NCI-H1105 (cell line): ENCODE results near the gene C3.
"Not testable (repeated sequence)": the region's sequence is repeated elsewhere in the genome, so short reads cannot be mapped to it uniquely, and the experiment has no call there.

Source experiments
- DNase-seq: peaks from one replicate; lab custom pipeline; 2025; lab: John Stamatoyannopoulos, UW

Gene C3

DNA sequence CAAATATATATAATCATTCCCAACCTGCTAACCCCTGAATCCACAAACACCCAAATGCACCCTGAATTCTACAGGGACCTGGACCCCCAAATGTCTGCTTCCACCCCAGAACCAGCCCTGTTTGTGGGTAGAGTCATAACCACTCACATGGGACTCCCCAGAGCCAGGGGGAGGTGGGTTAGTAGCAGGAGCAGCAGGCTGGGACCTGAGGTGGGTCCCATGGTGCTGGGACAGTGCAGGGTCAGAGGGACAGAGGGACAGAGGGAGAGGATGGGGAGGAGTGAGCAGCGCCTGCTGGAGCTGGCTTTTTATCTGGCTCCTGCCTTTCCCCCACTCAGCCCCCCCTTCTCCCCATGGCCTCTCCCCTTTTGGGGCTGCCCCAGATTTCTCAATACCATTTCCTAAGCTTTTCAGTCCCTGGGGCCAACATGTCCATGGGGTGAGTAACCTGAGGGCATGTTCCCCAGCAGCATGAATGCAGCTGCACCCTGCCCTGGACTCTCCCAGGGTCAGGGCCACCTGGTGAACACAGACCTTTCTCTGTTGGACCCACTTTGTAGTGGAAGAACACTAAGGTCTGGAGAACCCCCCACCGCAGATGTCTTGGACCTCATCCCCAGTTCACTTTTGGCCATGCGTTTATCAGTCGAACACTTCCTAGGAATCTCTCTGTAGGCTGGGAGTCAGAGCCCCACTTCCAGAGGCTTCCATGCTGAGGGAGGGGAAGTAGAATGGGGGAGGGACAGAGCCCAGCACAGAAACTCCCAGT is at the start of gene C3:
Gene C3 (minus strand): TSS at position 282 of the 769 bp plus-strand sequence. CDS start 61 bp downstream, at position 221.
- no peak for DNase-seq

DNA sequence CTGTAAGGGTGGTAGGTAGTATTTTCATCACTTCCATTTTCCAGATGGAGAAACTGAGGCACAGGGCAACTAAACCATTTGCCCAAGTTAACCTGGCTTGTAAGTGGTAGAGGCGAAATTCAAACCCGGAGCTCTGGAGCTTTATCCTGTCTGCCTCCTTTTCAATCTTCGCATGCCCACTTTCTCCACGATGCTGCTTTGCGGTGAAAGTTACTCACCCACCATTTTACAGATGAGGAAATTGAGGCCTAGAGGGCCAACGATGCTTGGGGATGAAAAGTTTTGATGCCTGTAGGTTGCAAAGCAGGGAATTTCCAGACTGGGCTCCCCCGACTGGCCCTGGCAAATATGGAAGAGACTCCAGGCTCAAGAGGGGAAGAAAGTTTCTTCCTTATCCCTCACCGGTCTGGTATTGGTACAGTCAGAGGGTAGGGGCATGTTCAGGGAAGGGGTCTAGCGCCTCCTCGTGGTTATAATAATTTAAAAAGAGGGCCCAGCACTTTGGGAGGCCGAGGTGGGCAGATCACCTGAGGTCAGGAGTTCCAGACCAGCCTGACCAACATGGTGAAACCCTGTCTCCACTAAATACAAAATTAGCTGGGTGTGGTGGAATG is 48.7 kb upstream of the C3 start:
- no peak for DNase-seq

DNA sequence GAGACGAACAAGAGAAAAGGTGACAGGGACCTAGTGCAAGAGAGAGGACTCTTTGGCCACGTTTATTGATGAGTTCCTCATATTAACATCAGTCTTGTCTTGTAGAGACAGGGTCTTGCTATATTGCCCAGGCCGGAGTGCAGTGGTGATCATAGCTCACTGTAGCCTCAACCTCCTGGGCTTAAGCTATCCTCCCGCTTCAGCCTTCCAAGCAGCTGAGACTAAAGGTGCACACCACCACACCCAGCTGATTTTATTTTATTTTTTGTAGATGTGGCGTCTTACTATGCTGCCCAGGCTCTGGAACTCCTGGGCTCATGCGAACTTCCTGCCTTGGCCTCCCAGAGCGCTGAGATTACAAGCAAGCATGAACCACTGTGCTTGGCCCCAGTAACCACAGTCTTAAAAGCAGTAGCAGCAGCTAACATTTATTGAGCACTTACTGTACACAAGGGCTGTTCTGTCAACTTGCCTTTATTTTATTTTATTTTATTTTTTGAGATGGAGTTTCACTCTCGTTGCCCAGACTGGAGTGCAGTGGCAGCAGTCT is 47.9 kb upstream of the C3 start:
- DNase-seq, result no peak

DNA sequence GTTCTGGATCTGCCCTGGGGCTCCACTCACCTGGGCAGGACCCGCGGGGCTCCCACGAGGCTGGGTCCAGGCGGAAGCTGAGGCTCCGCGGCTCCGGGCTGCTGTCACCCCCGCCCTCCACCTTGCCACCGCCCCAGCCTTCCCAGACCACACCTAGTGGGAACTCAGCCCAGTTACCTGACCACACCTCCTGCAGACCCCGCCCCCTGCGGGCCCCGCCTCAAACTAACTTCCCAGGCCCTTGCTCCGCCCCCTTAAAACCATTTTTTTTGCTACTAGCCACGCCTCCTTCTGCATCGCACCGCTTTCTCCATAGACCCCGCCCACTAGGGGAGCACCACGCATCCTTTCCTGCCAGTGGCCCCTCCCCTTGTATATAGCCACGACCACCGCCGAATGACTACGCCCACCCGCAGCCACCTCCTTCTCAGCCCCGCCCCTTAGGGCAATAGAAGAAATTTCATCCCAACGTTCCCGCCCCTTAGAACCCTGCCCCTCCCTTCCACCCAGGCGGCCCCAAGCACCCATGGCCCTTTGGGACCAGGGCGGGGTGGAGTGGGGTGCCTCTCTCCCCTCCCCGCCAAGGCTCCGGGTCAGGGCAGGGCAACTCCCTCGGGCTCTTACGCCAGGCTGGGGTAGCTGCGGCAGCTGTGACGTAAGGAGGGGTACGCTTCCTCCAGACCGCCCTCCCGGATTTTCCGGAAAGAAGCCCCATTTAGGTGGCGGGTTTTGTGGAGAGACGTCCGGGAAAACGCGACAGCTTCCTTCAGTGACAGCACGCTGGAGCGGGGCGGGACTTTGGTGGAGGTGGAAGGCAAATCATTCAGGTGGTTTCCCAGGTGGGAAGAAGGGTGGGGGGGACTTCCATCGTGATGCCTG is 47.1 kb upstream of the C3 start, which contains the start of gene SH2D3A:
Gene SH2D3A (minus strand): TSS at position 79 of the 879 bp plus-strand sequence. CDS start 3,687 bp downstream, outside the sequence.
- peak; percentile 22 for DNase-seq

DNA sequence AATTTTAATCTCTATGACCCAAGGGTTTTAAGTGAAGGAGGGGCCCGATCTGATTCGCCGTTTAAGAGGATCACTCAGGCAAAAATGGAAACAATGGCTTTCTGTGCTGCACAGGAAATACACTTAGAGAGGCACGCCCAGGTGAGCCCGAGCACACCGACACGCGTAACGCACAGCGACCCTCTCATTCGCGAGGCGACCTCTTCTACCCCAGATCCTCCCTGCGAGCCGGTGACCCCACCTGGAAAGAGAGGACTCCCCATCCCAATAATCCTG is 46.6 kb upstream of the C3 start:
- peak; percentile 6 for DNase-seq

DNA sequence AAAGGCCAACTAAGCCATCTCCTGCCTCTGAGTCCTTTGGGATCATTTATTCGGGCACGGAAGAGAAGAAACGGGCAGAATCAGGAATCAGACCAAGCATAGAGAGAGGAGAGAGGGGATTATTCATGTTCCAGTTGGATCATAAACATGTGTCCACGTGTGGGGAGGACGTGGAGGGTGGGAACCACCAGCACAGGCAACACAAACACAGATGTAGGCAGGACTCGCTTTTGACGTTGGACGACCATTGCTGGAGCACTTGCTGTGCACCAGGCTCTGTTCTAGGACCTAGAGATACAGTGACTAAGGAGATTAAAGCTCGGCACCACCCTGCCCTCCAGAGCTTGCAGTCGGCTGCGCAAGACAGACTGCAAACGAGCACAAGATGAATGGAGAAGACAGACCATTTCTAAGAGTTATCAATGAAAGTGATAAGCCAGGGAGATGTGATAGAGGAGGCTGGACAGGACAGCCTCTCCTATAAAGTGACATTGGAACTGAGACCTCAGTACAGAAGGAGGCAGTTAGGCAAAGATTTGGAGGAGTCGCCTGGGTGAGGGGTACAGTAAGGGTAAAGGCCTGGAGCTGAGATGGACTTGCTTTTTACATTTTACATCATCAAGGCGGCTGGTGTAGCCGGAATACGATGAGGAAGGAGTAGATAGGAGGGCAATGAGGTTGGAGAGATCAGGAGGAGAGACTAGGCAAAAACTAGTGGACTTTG is 46.1 kb upstream of the C3 start:
- DNase-seq, result no peak

DNA sequence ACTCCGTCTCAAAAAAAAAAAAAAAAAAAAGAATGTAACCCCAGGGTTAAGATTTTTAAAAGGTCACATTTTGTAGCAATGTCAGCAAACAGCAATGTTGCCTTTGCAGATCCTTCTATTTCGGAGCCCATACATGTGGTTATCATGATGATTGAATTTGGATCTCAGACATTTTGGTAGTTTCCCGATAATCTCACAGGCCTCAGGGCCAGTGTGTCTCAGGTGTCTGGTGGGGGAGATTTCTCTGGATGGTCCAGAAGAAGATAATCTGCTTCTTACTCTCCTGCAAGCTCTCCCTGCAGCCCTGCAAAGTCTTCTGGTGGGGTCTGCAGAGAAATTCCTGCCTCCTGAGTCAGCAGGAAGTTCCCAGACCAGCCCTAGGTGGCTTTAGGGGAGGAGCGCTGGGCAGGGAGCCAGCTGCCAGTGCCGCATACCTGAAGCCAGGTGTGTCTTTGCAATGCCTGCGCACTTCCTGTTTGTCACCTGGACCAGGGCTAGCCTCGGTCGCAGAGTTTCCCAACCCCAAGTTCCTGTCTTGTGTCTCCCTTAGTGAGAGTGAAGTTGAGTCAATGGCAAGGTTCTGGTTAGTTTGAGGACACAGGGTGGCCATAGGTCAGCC is 45.4 kb upstream of the C3 start:
- peak; percentile 22 for DNase-seq

DNA sequence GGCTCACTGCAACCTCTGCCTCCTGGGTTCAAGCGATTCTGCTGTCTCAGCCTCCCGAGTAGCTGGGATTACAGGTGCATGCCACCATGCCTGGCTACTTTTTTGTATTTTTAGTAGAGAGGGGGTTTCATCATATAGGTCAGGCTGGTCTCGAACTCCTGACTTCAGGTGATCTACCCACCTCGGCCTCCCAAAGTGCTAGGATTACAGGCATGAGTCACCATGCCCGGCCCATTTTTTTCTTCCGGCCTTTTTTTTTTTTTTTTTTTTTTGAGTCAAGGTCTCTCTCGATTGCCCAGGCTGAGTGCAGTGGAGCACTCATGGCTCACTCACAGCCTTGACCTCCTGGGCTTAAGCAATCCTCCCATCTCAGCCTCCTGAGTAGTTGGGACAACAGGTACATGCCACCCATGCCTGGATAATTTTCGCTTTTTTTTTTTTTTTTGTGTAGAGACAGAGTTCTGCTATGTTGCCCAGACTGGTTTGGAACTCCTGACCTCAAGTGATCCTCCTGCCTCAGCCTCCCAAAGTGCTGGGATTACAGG is 41.9 kb upstream of the C3 start:
- not testable (repeated sequence) for DNase-seq

DNA sequence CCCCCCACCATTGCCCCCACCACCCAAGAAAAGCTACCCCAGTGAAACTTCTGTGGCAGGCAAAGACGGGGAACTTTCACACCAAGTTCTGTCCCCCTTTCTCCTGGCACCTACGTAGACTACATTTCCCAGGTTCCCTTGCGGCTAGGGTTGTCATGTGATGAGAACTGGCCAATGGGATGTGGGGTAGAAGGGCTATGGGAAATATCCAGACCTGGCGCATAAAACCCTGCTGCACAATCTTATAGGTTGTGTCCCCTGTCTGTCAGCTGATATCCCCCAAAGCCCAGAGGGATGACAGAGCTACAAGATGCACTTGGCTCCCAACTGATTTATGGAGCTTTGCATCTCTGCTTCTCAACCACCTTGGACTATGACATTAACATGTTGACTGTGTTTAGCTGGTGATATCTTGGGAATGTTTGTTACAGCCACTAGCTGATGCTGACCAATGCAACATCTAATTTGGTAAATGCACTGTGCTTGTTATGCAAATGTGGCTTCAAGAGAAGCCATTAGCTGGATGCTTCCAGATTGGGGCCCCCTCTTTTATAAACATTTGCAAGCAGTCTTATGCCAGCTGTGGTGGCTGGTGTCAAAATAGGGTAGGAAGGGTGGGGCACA is 40.7 kb upstream of the C3 start:
- DNase-seq, result no peak

DNA sequence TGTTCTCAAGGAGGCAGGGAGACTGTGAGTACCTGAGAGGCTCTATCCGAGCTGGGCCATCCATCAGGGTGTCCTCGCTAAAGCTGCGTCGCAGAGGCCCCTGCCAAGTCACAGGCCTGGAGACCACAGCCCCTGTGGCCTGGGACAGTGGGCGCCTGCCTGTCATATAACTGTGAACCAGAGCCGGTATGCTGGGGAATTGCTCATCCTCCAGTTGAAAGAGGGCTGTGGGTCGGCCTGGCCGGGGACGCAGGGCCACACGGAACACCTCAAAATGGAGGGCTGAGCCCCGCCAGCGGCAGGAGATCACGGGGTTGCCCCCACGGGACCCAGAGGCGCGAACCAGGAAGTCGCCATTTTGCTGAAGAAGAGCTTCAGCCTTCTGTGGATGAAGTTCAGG is 40.2 kb upstream of the C3 start:
- no peak for DNase-seq

DNA sequence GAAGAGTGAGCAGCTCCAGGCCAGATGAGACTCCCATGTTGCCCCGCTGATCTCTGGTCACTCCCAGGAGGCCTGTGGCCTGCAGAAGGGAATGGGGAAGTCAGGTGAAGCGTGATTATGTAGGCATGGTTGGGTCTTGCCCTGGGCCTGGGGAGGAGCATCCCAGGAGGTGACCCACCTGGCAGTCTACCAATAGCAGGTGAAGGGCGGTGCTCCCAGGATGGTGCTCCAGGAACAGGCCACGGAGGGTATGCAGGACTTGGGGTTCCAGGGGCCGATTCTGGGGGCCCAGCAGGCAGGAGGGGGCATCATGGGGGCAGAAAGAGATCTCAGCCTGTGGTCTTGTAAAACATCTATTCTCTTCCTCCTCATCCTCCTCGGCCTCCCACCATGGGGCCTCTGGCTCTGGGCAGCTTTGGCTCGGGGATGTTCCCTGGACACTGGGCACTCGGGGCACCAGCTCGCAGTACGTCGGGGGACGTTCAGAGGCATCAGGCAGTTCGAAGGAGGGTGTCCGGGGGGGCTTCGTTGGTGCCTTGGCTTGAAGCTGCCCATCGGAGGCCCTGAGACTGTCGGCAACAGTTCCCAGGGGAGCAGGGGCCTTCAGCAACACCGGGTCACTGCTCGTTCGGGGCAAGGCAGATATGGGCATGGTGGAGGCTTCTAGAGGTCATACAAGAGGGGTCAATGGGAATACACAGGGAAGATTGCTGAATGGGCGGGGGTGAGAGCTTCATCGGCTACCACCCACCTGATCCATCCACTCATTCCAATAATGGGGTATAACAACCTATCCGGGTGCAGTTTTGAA is 34.4 kb upstream of the C3 start:
- no peak for DNase-seq

DNA sequence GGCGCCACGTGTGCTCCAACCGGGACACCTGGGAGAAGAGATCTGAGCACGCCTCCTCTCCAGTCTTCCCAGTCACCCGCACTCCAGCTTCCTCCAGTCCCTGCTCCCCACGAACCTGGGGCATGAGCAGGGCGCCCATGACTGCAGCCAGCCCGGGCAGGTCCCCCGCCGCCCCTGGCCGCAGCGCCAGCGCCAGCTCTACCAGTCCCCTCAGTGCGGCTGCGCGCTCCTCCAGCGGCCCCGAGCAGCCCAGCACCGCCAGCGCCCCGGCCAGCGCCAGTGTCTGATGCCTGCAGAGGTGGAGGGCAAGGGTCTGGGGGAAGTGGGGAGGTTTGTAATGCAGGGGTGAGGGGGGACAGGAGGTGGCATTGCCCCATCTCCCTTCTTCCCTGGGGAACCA is 33.7 kb upstream of the C3 start:
- DNase-seq, result no peak

DNA sequence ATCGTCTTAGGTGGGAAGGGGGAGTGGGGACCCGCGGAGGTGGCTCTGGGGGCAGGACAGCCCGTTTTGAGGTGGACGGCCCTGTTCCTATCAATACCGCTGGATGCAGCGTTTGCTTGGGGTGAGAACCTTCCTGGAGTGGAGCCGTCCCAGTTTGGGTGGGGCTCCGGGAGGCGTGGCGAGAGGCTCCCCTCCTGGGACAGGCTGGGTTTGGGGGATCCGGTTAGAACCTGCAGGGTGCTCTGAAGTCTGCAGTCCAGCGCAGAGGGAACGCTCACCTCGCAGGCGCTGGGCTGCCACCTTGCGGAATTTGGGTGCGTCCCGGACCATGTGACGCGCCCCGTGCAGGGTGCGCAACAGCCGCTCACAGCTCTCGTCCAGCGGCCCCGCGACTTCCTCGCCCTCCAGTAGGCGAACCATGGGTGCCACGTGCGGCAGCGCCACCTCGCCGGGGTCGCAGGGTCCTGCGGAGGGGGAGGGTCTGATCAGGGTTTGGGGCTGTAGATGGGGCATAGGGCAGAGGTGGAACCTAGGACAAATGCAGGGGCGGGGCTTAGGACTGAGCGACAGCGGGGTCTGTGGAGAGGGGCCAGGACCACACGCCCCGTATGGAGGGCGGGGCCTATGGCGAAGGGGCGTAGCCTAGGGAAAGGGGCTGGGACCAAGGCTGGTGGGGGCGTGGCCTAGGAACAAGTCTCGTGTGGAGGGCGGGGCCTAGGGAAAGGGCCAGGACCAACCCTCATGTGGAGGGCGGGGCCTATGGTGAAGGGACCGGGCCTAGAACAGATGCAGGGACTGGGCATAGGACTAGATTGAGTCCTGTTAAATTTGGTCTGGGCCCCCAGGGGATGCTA is 33.0 kb upstream of the C3 start:
- no peak for DNase-seq

DNA sequence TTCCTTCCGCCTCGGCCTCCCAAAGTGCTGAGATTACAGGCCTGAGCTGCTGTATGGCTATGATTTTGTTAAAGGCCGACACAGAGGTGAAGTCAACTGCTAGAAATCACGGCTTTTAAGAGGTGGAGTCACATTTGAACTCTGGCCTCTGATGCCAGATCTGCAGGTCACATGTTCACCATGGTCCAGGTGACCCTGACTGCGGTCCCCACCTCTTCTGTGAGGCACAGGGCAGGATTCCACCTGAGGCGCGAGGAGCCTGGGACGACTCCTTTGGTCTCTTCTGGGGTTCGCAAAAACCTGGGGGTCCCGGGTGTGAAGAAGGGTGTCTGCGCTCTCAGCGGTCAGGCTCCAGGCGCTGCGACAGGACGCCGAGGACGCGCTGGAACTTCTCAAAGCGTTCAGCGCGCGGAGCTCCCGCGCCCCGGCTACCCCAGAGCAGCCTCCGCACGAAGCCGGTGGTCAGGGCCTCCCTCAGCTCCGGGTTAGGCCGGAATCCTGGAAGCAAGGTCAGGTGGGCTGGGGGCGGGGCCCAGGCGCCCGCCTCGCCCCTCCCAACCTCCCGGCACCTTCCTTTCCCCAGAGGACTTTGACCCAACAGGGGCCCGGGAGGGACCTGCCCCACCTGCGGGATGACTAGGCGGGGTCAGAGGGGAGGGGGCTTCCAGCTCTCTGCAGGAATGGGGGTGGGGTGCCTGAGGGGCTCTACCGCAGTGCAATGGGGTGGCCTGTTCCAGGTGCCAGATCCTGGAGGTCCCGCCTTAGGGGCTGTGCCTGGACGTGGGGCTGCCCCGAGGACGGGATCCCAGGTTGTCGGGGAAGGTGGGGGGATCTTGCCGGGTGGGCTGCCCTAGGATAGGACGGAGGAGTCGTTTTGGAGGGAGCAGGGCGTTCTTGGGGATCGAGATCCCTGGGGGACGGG is 32.1 kb upstream of the C3 start:
- DNase-seq, result no peak

DNA sequence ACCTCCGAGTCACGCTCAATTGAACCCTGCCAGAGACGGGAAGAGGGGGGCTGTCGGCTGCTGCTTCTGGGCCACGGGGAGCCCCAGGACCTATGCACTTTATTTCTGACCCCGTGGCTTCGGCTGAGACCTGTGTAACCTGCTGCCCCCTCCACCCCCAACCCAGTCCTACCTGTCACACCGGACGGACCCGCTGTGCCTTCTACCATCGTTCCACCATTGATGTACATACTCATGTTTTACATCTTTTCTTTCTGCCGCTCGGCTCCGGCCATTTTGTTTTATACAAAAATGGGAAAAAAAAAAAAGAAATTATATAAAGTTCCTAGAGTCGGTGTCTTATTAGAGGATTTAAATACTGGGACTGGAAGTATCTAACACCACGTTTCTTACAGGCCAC is 30.7 kb upstream of the C3 start:
- DNase-seq, result no peak

DNA sequence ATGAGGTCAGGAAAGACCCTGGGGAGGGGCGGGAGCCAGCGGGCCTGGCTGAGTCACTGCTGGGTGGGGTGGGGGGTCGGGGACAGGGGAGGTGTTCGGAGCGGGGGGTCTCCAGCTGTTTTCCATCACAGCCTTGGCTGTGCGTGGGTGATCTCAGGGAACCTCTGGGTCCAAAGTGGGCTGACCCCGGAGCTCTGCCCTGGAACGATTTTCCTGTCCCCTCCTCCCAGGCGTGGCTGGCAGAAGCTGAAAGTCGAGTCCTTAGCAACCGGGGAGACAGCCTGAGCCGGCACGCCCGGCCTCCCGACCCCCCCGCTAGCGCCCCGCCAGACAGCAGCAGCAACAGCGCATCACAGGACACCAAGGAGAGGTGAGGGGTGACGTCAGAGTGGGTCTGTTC is 29.6 kb upstream of the C3 start:
- no peak for DNase-seq

DNA sequence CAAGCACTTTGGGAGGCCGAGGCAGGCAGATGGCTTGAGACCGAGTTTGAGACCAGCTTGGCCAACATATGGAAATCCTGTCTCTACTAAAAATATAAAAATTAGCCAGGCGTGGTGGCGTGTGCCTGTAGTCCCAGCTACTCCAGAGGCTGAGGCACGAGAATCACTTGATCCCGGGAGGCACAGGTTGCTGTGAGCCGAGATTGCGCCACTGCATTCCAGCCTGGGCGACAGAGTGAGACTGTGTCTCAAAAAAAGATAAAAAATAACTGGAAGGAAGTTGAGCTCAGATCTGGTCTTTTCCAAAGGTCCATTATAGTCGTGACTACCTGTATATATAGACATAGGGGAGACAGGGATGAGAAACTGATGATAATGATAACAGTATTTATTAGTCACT is 28.1 kb upstream of the C3 start:
- not testable (repeated sequence) for DNase-seq

DNA sequence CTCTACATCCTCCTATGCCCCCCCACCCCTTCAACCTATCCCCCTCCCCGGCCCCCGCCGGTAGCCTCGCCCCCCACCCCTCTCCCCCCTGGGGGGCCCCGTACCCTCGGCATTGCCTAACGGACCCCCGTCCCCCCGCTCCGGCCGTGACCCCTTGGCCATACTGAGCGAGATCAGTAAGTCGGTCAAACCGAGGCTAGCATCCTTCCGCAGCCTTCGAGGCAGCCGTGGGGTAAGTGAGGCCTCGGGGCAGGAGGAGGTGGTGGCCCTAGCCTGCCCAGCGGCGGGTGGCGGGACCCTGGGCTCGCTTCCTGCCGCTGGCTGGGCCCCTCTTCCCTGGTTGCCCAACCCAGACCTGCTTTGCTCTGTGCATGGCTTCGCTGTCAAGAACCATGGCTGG is 25.5 kb upstream of the C3 start:
- no peak for DNase-seq
